HCT116 (cell line): ENCODE measurements around the gene CREG2. TPM values are rescaled to one million over a fixed set of nuclear protein-coding genes. Genes with fewer than 3 reads are reported as not detected.
"Not testable (repeated sequence)": the region's sequence is repeated elsewhere in the genome, so short reads cannot be mapped to it uniquely, and the experiment has no call there.

Experiments
- ATAC-seq: fragments of 200-7000 bp; cut with Tn5 transposase; 2 replicates; pipeline ENCODE4 v1.9.1; 2020; ENCODE audit warnings: mild to moderate bottlenecking, moderate library complexity
- BruUV-seq: library from RNA; stranded (reverse); fragments of 400-500 nt; replicated peaks from 2 replicates; lab custom pipeline; 2021; lab: Mats Ljungman, UMichigan
- CTCF ChIA-PET: fragments of 300-600 bp; sonication (Branson Sonifier 250); formaldehyde crosslinking; loops from one replicate; lab custom pipeline; 2021; ENCODE audit warnings: antibody characterized with exemption; lab: Charles Lee
- POLR2A ChIA-PET: fragments of 300-600, 350-600 bp; sonication (Branson Sonifier 250); formaldehyde crosslinking; loops from one replicate; lab custom pipeline; 2021; ENCODE audit warnings: antibody characterized with exemption; lab: Charles Lee
- RAD21 ChIA-PET, 2 experiments: fragments of 300-600 bp; sonication (Branson Sonifier 250); formaldehyde crosslinking; loops; one replicate each; lab custom pipeline; 2023; ENCODE audit warnings: low total read pairs in 2 of 2; ENCODE audit not compliant: uncharacterized antibody in 2 of 2, unreplicated experiment in 2 of 2, low non-redundant PET in 1 of 2; lab: Charles Lee
- DNase-seq: peaks from one replicate; pipeline ENCODE4 v3.0.0-alpha.2; 2010; ENCODE audit warnings: low read depth, low spot score
- H2AFZ ChIP-seq: fragments of 200-600 bp; shearing (Covaris generic), sonication (generic); 2 replicates; pipeline ENCODE4 v1.6.1; 2017; ENCODE audit warnings: low read depth, mixed run types, mixed read lengths, antibody characterized with exemption, low read length; ENCODE audit not compliant: poor library complexity, severe bottlenecking
- H3K27ac ChIP-seq: 2 replicates; pipeline ENCODE4 v1.5.1; 2012; ENCODE audit warnings: low read depth, low read length
- H3K27me3 ChIP-seq: fragments of 200-600 bp; sonication (generic); 2 replicates; pipeline ENCODE4 v1.6.1; 2016; ENCODE audit warnings: mixed run types, low read length, mixed read lengths; ENCODE audit not compliant: insufficient read depth
- H3K36me3 ChIP-seq, 2 experiments: fragments of 200-500 bp in 1 of 2; fragments of 200-600 bp in 1 of 2; sonication (Bioruptor generic) in 1 of 2; sonication (generic) in 1 of 2; 2 replicates each; pipeline versions ENCODE4 v1.5.1 to v1.6.1; 2014 to 2016; ENCODE audit warnings: low read length in 2 of 2, inconsistent platforms in 1 of 2, mixed read lengths in 1 of 2, mixed run types in 1 of 2; ENCODE audit not compliant: insufficient read depth in 2 of 2, control insufficient read depth in 1 of 2
- H3K4me1 ChIP-seq, 2 experiments: fragments of 200-600 bp in 1 of 2; sonication (generic) in 1 of 2; 2 replicates each; pipeline versions ENCODE4 v1.5.1 to v1.6.1; 2012 to 2017; ENCODE audit warnings: low read length in 2 of 2, inconsistent platforms in 1 of 2, mild to moderate bottlenecking in 1 of 2, mixed read lengths in 1 of 2, mixed run types in 1 of 2, moderate library complexity in 1 of 2; ENCODE audit not compliant: insufficient read depth in 2 of 2, control insufficient read depth in 1 of 2
- H3K4me2 ChIP-seq: fragments of 200-600 bp; sonication (generic); 2 replicates; pipeline ENCODE4 v1.6.1; 2017; ENCODE audit warnings: mixed run types, low read length, mixed read lengths
- H3K4me3 ChIP-seq, 2 experiments: fragments of 200-600 bp in 1 of 2; sonication (generic) in 1 of 2; replicated peaks in 1 of 2; 2 replicates each; pipeline ENCODE4 v1.5.1; 2011 to 2016; ENCODE audit warnings: low read length in 2 of 2, control low read depth in 1 of 2, low read depth in 1 of 2, mild to moderate bottlenecking in 1 of 2, mixed read lengths in 1 of 2, mixed run types in 1 of 2
- H3K79me2 ChIP-seq: fragments of 200-600 bp; sonication (generic); 2 replicates; pipeline ENCODE4 v1.6.1; 2017; ENCODE audit warnings: mild to moderate bottlenecking, mixed run types, low read length, moderate library complexity, mixed read lengths; ENCODE audit not compliant: insufficient read depth
- H3K9ac ChIP-seq: fragments of 200-600 bp; sonication (generic); 2 replicates; pipeline ENCODE4 v1.6.1; 2016; ENCODE audit warnings: low read length, mixed read lengths
- H3K9me2 ChIP-seq: fragments of 200-600 bp; sonication (generic), shearing (Covaris generic); 2 replicates; pipeline ENCODE4 v1.6.1; 2017; ENCODE audit warnings: mixed run types, mild to moderate bottlenecking, moderate library complexity; ENCODE audit not compliant: insufficient read depth
- H3K9me3 ChIP-seq, 2 experiments: fragments of 200-500 bp in 1 of 2; fragments of 200-600 bp in 1 of 2; sonication (Bioruptor generic) in 1 of 2; sonication (generic) in 1 of 2; 2 replicates each; pipeline ENCODE4 v1.6.1; 2014 to 2017; ENCODE audit warnings: low read length in 2 of 2, mixed read lengths in 2 of 2, inconsistent platforms in 1 of 2, low read depth in 1 of 2, mild to moderate bottlenecking in 1 of 2, mixed run types in 1 of 2, moderate library complexity in 1 of 2; ENCODE audit not compliant: control insufficient read depth in 1 of 2, insufficient read depth in 1 of 2
- H4K20me1 ChIP-seq: fragments of 200-600 bp; sonication (generic), shearing (Covaris generic); 2 replicates; pipeline ENCODE4 v1.6.1; 2017; ENCODE audit warnings: mixed run types, mild to moderate bottlenecking, moderate library complexity; ENCODE audit not compliant: insufficient read depth
- EZH2 ChIP-seq: fragments of 200-600 bp; sonication (generic); IDR thresholded peaks from 2 replicates; pipeline ENCODE4 v1.6.1; 2017; ENCODE audit warnings: antibody characterized with exemption, mixed run types
- JUND ChIP-seq: IDR thresholded peaks from 2 replicates; pipeline ENCODE4 v1.6.1; 2012
- RAD21 ChIP-seq: IDR thresholded peaks from 2 replicates; pipeline ENCODE4 v1.6.1; 2012; ENCODE audit warnings: low read depth, mild to moderate bottlenecking
- SIN3A ChIP-seq: IDR thresholded peaks from 2 replicates; pipeline ENCODE4 v1.6.1; 2012; ENCODE audit warnings: low read depth
- SP1 ChIP-seq: IDR thresholded peaks from 2 replicates; pipeline ENCODE4 v1.6.1; 2012; ENCODE audit warnings: low read depth
- YY1 ChIP-seq: IDR thresholded peaks from 2 replicates; pipeline ENCODE4 v1.6.1; 2011; ENCODE audit warnings: low read length, low read depth, moderate library complexity, mild to moderate bottlenecking; ENCODE audit not compliant: insufficient replicate concordance; ENCODE audit errors: extremely low read depth
- ZNF274 ChIP-seq: fragments of 200-500 bp; sonication (Bioruptor generic); IDR thresholded peaks from 2 replicates; pipeline ENCODE4 v1.6.1; 2014; ENCODE audit warnings: mild to moderate bottlenecking, low read depth, low read length, inconsistent platforms
- intact Hi-C: fragments of 100-400 bp; cut with micrococcal nuclease; formaldehyde crosslinking; loops from 2 replicates; pipeline ENCODE4 v1.10.0; 2022
- total RNA-seq: library from RNA; stranded (reverse); gene quantifications from one replicate; pipeline ENCODE4 v1.2.1, GENCODE V29; 2021; ENCODE audit not compliant: unreplicated experiment
- TF ChIP-seq, protein P1 (sequence below): IDR thresholded peaks from 2 replicates; pipeline ENCODE4 v1.6.1; 2011; ENCODE audit warnings: mild to moderate bottlenecking, low read length, moderate library complexity; ENCODE audit not compliant: insufficient replicate concordance; ENCODE audit errors: extremely low read depth
- TF ChIP-seq, protein P2 (sequence below): IDR thresholded peaks from 2 replicates; pipeline ENCODE4 v1.6.1; 2012; ENCODE audit warnings: low read depth
- TF ChIP-seq, protein P3 (sequence below), 3 experiments: fragments of 200-600 bp in 1 of 3; sonication (generic) in 1 of 3; IDR thresholded peaks in 2 of 3; conservative IDR thresholded peaks in 1 of 3; 2 replicates each; pipeline ENCODE4 v1.5.1; 2012 to 2017; ENCODE audit warnings: low read depth in 2 of 3, low read length in 2 of 3, antibody characterized with exemption in 1 of 3, borderline replicate concordance in 1 of 3, control low read depth in 1 of 3, mild to moderate bottlenecking in 1 of 3, mixed read lengths in 1 of 3, mixed run types in 1 of 3, moderate library complexity in 1 of 3; ENCODE audit not compliant: insufficient read depth in 1 of 3

CREG2 gene
- total RNA-seq, 1 experiment from 2014 or later: 0.12 TPM

DNA sequence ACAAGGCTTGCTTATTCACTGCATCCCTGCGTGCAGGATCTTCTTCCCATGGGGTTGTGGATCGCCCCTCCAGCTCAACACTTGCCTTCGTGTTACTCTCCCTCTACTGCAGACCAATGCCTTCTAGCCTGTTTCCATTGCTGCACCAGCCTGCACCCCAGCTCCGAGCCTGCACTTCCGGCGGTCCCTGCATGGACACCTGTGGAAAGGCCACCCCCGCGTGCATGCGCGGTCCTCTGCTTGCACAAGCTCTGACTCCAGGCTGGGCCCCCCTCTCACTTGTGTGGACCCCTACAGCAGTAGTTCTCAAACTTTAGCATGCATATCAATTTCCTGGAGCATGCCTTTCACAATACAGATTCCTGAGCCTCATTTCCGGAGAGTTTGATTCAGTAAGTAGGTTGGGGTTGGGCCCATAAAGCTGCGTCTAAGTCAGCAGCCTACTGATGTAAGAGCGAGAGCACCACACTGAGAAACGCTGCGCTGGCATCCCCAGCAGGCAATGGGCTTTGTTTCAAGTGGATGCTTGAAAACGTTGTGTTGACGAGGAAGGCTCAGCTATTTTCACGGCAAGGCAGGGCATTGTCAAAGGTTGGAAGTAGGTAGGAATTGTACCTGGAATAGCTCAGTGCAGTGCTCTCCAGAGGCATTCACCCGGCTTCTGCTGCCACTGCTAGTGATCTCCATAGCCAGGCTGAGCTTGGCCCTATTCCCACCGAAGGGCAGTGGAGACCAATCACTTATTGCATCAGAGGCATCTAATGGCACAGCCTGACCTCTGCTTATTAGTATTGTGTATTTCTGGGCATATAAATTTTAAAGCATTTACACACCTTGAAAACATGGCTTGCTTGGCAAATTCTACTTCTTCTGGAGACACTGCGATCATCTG, 32.6 kb downstream of the CREG2 start:
- H2AFZ ChIP-seq: no peak overlapping the region
- TF ChIP-seq YY1 (no peak), SP1 (no peak), EZH2 (no peak), SIN3A (no peak), ZNF274 (no peak), JUND (no peak), RAD21 (no peak)
- TF ChIP-seq, protein P1, sequence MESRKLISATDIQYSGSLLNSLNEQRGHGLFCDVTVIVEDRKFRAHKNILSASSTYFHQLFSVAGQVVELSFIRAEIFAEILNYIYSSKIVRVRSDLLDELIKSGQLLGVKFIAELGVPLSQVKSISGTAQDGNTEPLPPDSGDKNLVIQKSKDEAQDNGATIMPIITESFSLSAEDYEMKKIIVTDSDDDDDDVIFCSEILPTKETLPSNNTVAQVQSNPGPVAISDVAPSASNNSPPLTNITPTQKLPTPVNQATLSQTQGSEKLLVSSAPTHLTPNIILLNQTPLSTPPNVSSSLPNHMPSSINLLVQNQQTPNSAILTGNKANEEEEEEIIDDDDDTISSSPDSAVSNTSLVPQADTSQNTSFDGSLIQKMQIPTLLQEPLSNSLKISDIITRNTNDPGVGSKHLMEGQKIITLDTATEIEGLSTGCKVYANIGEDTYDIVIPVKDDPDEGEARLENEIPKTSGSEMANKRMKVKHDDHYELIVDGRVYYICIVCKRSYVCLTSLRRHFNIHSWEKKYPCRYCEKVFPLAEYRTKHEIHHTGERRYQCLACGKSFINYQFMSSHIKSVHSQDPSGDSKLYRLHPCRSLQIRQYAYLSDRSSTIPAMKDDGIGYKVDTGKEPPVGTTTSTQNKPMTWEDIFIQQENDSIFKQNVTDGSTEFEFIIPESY: no peak
- TF ChIP-seq, protein P2, sequence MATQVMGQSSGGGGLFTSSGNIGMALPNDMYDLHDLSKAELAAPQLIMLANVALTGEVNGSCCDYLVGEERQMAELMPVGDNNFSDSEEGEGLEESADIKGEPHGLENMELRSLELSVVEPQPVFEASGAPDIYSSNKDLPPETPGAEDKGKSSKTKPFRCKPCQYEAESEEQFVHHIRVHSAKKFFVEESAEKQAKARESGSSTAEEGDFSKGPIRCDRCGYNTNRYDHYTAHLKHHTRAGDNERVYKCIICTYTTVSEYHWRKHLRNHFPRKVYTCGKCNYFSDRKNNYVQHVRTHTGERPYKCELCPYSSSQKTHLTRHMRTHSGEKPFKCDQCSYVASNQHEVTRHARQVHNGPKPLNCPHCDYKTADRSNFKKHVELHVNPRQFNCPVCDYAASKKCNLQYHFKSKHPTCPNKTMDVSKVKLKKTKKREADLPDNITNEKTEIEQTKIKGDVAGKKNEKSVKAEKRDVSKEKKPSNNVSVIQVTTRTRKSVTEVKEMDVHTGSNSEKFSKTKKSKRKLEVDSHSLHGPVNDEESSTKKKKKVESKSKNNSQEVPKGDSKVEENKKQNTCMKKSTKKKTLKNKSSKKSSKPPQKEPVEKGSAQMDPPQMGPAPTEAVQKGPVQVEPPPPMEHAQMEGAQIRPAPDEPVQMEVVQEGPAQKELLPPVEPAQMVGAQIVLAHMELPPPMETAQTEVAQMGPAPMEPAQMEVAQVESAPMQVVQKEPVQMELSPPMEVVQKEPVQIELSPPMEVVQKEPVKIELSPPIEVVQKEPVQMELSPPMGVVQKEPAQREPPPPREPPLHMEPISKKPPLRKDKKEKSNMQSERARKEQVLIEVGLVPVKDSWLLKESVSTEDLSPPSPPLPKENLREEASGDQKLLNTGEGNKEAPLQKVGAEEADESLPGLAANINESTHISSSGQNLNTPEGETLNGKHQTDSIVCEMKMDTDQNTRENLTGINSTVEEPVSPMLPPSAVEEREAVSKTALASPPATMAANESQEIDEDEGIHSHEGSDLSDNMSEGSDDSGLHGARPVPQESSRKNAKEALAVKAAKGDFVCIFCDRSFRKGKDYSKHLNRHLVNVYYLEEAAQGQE: no peak
- TF ChIP-seq, protein P3, sequence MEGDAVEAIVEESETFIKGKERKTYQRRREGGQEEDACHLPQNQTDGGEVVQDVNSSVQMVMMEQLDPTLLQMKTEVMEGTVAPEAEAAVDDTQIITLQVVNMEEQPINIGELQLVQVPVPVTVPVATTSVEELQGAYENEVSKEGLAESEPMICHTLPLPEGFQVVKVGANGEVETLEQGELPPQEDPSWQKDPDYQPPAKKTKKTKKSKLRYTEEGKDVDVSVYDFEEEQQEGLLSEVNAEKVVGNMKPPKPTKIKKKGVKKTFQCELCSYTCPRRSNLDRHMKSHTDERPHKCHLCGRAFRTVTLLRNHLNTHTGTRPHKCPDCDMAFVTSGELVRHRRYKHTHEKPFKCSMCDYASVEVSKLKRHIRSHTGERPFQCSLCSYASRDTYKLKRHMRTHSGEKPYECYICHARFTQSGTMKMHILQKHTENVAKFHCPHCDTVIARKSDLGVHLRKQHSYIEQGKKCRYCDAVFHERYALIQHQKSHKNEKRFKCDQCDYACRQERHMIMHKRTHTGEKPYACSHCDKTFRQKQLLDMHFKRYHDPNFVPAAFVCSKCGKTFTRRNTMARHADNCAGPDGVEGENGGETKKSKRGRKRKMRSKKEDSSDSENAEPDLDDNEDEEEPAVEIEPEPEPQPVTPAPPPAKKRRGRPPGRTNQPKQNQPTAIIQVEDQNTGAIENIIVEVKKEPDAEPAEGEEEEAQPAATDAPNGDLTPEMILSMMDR (IDR thresholded peaks at IDR 0.05 in 2 of 3, conservative IDR thresholded peaks at IDR 0.05 in 1 of 3; ENCODE audit: borderline replicate concordance in 1 of 3, insufficient read depth in 1 of 3, low read depth in 2 of 3, low read length in 2 of 3): no peak
- ChIA-PET RAD21 (interaction anchor here in 1 of 2 experiments (0.7 kb wide), 1 partner anchor 64 kb away, joined by 3 read pairs; no protein-coding TSS in a partner anchor), POLR2A (no interaction called here), CTCF (interaction anchor here (2.4 kb wide), 1 partner anchor 12 kb away, joined by 12 read pairs; no protein-coding TSS in a partner anchor)
- intact Hi-C loops: no loop called here
- no peaks in the 10 kb centered on the region for H3K79me2 ChIP-seq
- peaks cover 19 to 32% of the 10 kb centered on the region in 2 experiments for H3K4me1 ChIP-seq
- no peak overlapping the region for H3K27ac ChIP-seq
- DNase-seq (no peak), ATAC-seq (no peak)
- no peaks in the 10 kb centered on the region for H3K27me3 ChIP-seq
- H3K9me3 ChIP-seq: no peaks in the 10 kb centered on the region
- BruUV-seq: no TSS peak
- no peak overlapping the region for H3K4me3 ChIP-seq
- H4K20me1 ChIP-seq: no peaks in the 10 kb centered on the region
- no peaks in the 10 kb centered on the region for H3K9me2 ChIP-seq
- no peak overlapping the region for H3K9ac ChIP-seq
- H3K4me2 ChIP-seq: no peak overlapping the region
- H3K36me3 ChIP-seq: no peaks in the 10 kb centered on the region

DNA sequence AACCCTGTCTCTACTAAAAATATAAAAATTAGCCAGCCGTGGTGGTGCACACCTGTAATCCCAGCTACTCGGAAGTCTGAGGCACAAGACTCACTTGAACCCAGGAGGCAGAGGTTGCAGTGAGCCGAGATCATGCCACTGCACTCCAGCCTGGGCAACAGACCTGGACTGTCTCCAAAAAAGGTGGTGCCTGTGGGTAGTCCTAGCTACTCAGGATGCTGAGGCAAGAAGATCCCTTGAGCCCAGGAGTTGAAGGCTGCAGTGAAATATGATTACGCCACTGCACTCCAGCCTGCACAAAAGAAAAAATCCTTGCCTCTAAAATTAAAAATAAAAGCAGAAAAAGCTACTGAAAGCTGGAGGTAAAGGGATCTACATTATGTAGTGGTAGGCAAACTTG, 34.7 kb downstream of the CREG2 start:
- H3K4me1 ChIP-seq: peaks cover 12 to 23% of the 10 kb centered on the region in 2 experiments
- H3K9ac ChIP-seq, H2AFZ ChIP-seq, intact Hi-C loops, BruUV-seq, H3K79me2 ChIP-seq, POLR2A ChIA-PET, DNase-seq, H3K4me3 ChIP-seq, H3K4me2 ChIP-seq, H3K27me3 ChIP-seq, H3K36me3 ChIP-seq, RAD21 ChIA-PET, H3K27ac ChIP-seq, H3K9me3 ChIP-seq, ATAC-seq, H4K20me1 ChIP-seq, H3K9me2 ChIP-seq: not testable (repeated sequence)
- CTCF ChIA-PET: interaction anchor here (2.4 kb wide), 1 partner anchor 10 kb away, joined by 12 read pairs; no protein-coding TSS in a partner anchor
